ENCODE data around the gene FUT9. TPM values are rescaled to one million over a fixed set of nuclear protein-coding genes. Genes with fewer than 3 reads are reported as not detected.

FUT9 gene
- total RNA-seq, 1 experiment from 2014 or later: not detected

DNA sequence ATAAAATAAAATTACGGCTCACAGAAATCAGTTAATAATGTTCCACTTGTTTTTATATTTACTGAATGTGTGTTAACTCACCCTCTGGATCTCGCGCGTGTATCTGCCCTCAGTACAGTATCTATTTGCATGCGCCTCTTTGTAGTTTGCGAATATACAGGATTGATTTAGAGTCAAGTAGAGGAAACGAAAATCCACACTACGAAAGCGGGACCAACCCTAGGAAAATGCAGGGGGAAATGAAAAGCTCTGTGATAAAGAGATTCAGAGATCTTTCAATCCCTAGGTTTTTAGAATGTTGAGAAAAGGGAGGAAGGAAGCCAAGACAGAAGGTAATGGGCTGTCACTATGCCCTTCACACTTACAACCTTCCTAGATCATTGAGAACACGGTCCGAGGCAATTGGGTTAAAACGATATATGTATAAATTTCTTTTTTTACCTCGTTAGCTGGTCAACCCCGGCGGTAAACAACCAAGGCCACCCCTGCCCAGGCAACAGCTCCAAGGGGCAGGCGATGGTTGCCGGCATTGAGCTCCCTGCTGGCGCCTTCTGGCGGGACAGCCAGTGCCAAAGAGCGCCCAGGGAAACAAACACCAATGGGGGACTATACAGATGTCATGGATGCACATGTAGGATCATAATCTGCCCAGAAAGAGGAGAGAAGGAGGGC is 792 bp upstream of the FUT9 start:
- ChIA-PET POLR2A (no interaction called here), CTCF (no interaction called here)
- Mint-ChIP-seq H3K27me3 (ENCODE audit: insufficient read depth, unreplicated experiment) (peaks cover 53% of the 10 kb centered on the region), H3K4me3 (ENCODE audit: unreplicated experiment) (no peak overlapping the region), H3K27ac (ENCODE audit: low read depth, unreplicated experiment) (no peak overlapping the region), H3K4me1 (ENCODE audit: insufficient read depth, unreplicated experiment) (no peaks in the 10 kb centered on the region), H3K9me3 (ENCODE audit: unreplicated experiment) (no peaks in the 10 kb centered on the region), H3K36me3 (ENCODE audit: insufficient read depth, unreplicated experiment) (peaks cover 5% of the 10 kb centered on the region)
- intact Hi-C loops (cut with micrococcal nuclease): no loop called here
- BruUV-seq (replicated peaks): no TSS peak
- no peak for DNase-seq (ENCODE audit: unreplicated experiment)
- TF ChIP-seq CTCF (IDR thresholded peaks at IDR 0.05; ENCODE audit: unreplicated experiment): no peak

DNA sequence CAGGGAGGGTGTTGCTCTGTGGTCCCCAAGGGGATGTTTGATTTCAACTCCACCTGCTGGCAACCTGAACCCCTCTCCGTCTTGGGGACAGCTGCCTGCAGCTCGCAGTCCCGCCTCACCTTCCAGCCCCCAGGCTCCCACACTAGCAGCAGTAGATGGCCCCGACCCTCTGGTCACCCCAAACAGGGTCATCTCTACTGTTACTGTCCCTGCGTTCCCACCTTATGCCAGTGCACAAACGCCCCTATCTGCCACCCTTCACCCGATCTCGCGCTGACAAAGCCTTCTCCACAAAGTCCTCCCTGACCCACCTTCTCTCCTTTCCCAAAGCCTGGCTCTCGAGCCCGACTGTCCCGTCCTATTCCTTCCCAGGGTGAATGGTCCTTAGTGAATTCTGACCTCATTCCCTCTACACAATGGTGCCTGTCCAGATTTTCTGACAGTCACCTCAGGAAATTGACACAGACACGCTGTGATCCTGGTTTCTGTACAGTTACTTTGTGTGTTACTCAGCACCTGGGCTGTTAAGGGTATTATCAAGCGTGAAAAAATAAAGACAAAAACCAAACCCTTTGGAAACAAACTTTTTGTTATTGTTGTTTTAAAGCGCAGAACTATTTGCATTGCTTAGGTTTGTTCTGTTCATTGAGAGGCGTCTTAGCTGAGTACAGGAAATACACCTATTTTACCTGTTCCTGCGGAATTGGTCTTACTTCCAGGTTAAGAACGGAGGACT is 728 bp downstream of the FUT9 start:
- intact Hi-C loops (cut with micrococcal nuclease): no loop called here
- ChIA-PET POLR2A (no interaction called here), CTCF (no interaction called here)
- no peak overlapping the region for H3K4me3 Mint-ChIP-seq (ENCODE audit: unreplicated experiment)
- no peak for TF ChIP-seq CTCF (IDR thresholded peaks at IDR 0.05; ENCODE audit: unreplicated experiment)
- H3K27ac Mint-ChIP-seq (ENCODE audit: low read depth, unreplicated experiment): no peak overlapping the region
- H3K4me1 Mint-ChIP-seq (ENCODE audit: insufficient read depth, unreplicated experiment): no peaks in the 10 kb centered on the region
- H3K27me3 Mint-ChIP-seq (ENCODE audit: insufficient read depth, unreplicated experiment): peaks cover 47% of the 10 kb centered on the region
- BruUV-seq (replicated peaks): no TSS peak
- no peak for DNase-seq (ENCODE audit: unreplicated experiment)
- no peaks in the 10 kb centered on the region for H3K9me3 Mint-ChIP-seq (ENCODE audit: unreplicated experiment)
- peaks cover 5% of the 10 kb centered on the region for H3K36me3 Mint-ChIP-seq (ENCODE audit: insufficient read depth, unreplicated experiment)

- Mint-ChIP-seq H3K27ac (ENCODE audit: low read depth, unreplicated experiment) (no peak overlapping the region), H3K36me3 (ENCODE audit: insufficient read depth, unreplicated experiment) (peaks cover under 1% of the 10 kb centered on the region), H3K4me1 (ENCODE audit: insufficient read depth, unreplicated experiment) (no peaks in the 10 kb centered on the region), H3K4me3 (ENCODE audit: unreplicated experiment) (no peak overlapping the region), H3K9me3 (ENCODE audit: unreplicated experiment) (no peaks in the 10 kb centered on the region), H3K27me3 (ENCODE audit: insufficient read depth, unreplicated experiment) (peaks cover 42% of the 10 kb centered on the region)
- CTCF ChIA-PET: no interaction called here
- POLR2A ChIA-PET: no interaction called here
- intact Hi-C loops (cut with micrococcal nuclease): no loop called here
- no TSS peak for BruUV-seq (replicated peaks)
- TF ChIP-seq CTCF (IDR thresholded peaks at IDR 0.05; ENCODE audit: unreplicated experiment): no peak
- no peak for DNase-seq (ENCODE audit: unreplicated experiment)
Measured at GRCh38 chr6:96017070-96017359, 1.2 kb downstream of the FUT9 start.

GRCh38 chr6:96022225-96022624 is 6.5 kb downstream of the FUT9 start:
- no peak overlapping the region for H3K4me3 Mint-ChIP-seq (ENCODE audit: unreplicated experiment)
- peak; percentile 5 for DNase-seq (ENCODE audit: unreplicated experiment)

More at GRCh38 chr6:96022225-96022624, 6.5 kb downstream of the FUT9 start:
- Mint-ChIP-seq H3K27ac (ENCODE audit: low read depth, unreplicated experiment) (no peak overlapping the region), H3K36me3 (ENCODE audit: insufficient read depth, unreplicated experiment) (no peaks in the 10 kb centered on the region), H3K9me3 (ENCODE audit: unreplicated experiment) (no peaks in the 10 kb centered on the region), H3K27me3 (ENCODE audit: insufficient read depth, unreplicated experiment) (peaks cover 10% of the 10 kb centered on the region), H3K4me1 (ENCODE audit: insufficient read depth, unreplicated experiment) (no peaks in the 10 kb centered on the region)
- ChIA-PET POLR2A (no interaction called here), CTCF (interaction anchor here (0.5 to 1.2 kb wide), 3 partner anchors 9 to 614 kb away, joined by 3 to 4 read pairs (median 3); no protein-coding TSS in a partner anchor)
- TF ChIP-seq CTCF (IDR thresholded peaks at IDR 0.05; ENCODE audit: unreplicated experiment): no peak
- no TSS peak for BruUV-seq (replicated peaks)
- intact Hi-C loops (cut with micrococcal nuclease): no loop called here
